GM23338 (cell line): ENCODE results near the gene OBSCN. TPM values are rescaled to one million over a fixed set of nuclear protein-coding genes. Genes with fewer than 3 reads are reported as not detected.
A peak's percentile ranks its signal among the peaks of the same experiment; 100 is the strongest.

ENCODE experiments used
- ATAC-seq: fragments of 200-7000 bp; cut with Tn5 transposase; 3 replicates; pipeline ENCODE4 v1.9.1; 2020
- DNase-seq: peaks from one replicate; pipeline ENCODE4 v3.0.0-alpha.2; 2015; ENCODE audit warnings: low spot score
- H2AFZ ChIP-seq: fragments of 200-600 bp; sonication (generic); 2 replicates; pipeline ENCODE4 v1.8.0; 2016; ENCODE audit warnings: antibody characterized with exemption, mild to moderate bottlenecking, moderate library complexity
- H3F3A ChIP-seq: fragments of 200-600 bp; sonication (generic); replicated peaks from 2 replicates; pipeline ENCODE4 v1.8.0; 2017; ENCODE audit warnings: antibody characterized with exemption, mixed run types, low read depth
- H3K27ac ChIP-seq: fragments of 200-600 bp; sonication (generic); 2 replicates; pipeline ENCODE4 v1.6.1; 2016; ENCODE audit warnings: low read depth
- H3K27me3 ChIP-seq: fragments of 200-600 bp; sonication (generic); 2 replicates; pipeline ENCODE4 v1.8.0; 2016; ENCODE audit warnings: mild to moderate bottlenecking, mixed run types, moderate library complexity; ENCODE audit not compliant: insufficient read depth
- H3K36me3 ChIP-seq: fragments of 200-600 bp; sonication (generic); 2 replicates; pipeline ENCODE4 v1.8.0; 2016; ENCODE audit warnings: mild to moderate bottlenecking; ENCODE audit not compliant: insufficient read depth
- H3K4me1 ChIP-seq: fragments of 200-600 bp; sonication (generic); 2 replicates; pipeline ENCODE4 v1.8.0; 2016; ENCODE audit warnings: mild to moderate bottlenecking, moderate library complexity; ENCODE audit not compliant: insufficient read depth
- H3K4me2 ChIP-seq: fragments of 200-600 bp; sonication (generic); 2 replicates; pipeline ENCODE4 v1.7.1; 2017; ENCODE audit warnings: mixed run types
- H3K4me3 ChIP-seq: fragments of 200-600 bp; sonication (generic); 2 replicates; pipeline ENCODE4 v1.6.1; 2016; ENCODE audit warnings: mixed run types
- H3K79me2 ChIP-seq: fragments of 200-600 bp; sonication (generic); replicated peaks from 2 replicates; pipeline ENCODE4 v1.8.0; 2017; ENCODE audit warnings: mild to moderate bottlenecking; ENCODE audit not compliant: insufficient read depth
- H3K9me2 ChIP-seq: fragments of 200-600 bp; sonication (generic); 2 replicates; pipeline ENCODE4 v1.8.0; 2017; ENCODE audit not compliant: insufficient read depth
- H4K20me1 ChIP-seq: fragments of 200-600 bp; sonication (generic); replicated peaks from 2 replicates; pipeline ENCODE4 v1.8.0; 2017; ENCODE audit warnings: mild to moderate bottlenecking; ENCODE audit not compliant: insufficient read depth
- H3K27ac Mint-ChIP-seq: 2 replicates; pipeline ENCODE4 v1.8.0; 2020; ENCODE audit warnings: inconsistent platforms, mild to moderate bottlenecking, moderate library complexity, mixed read lengths
- H3K27me3 Mint-ChIP-seq: 3 replicates; pipeline ENCODE4 v1.8.0; 2022; ENCODE audit warnings: low read depth, mild to moderate bottlenecking, moderate library complexity, mixed read lengths, inconsistent platforms; ENCODE audit not compliant: insufficient read depth, poor library complexity
- H3K36me3 Mint-ChIP-seq: 3 replicates; pipeline ENCODE4 v1.8.0; 2021; ENCODE audit warnings: low read depth, mild to moderate bottlenecking, inconsistent platforms, moderate library complexity, mixed read lengths
- H3K4me1 Mint-ChIP-seq: 3 replicates; pipeline ENCODE4 v1.8.0; 2020; ENCODE audit warnings: mild to moderate bottlenecking, inconsistent platforms, mixed read lengths
- H3K4me3 Mint-ChIP-seq: 3 replicates; pipeline ENCODE4 v1.8.0; 2021; ENCODE audit warnings: moderate library complexity, mild to moderate bottlenecking, inconsistent platforms, mixed read lengths
- H3K9me3 Mint-ChIP-seq: 3 replicates; pipeline ENCODE4 v1.8.0; 2020; ENCODE audit warnings: moderate library complexity, mild to moderate bottlenecking, inconsistent platforms, mixed read lengths
- CREB1 ChIP-seq: fragments of 250-450 bp; sonication (Bioruptor Pico); IDR thresholded peaks from 2 replicates; pipeline ENCODE4 v1.5.0; 2020; ENCODE audit warnings: low read depth, mild to moderate bottlenecking, moderate library complexity
- EZH2 ChIP-seq: fragments of 200-600 bp; sonication (generic); IDR thresholded peaks from one replicate; pipeline ENCODE4 v1.8.0; 2017; ENCODE audit warnings: antibody characterized with exemption, mild to moderate bottlenecking, low read depth; ENCODE audit not compliant: unreplicated experiment
- EZH2phosphoT487 ChIP-seq: fragments of 200-600 bp; sonication (generic); IDR thresholded peaks from one replicate; pipeline ENCODE4 v1.8.1; 2018; ENCODE audit warnings: antibody characterized with exemption; ENCODE audit not compliant: unreplicated experiment
- JUNB ChIP-seq: IDR thresholded peaks from one replicate; pipeline ENCODE4 v1.6.1; 2016; ENCODE audit warnings: antibody characterized with exemption; ENCODE audit not compliant: unreplicated experiment
- NANOG ChIP-seq: IDR thresholded peaks from 2 replicates; pipeline ENCODE4 v1.6.1; 2016; ENCODE audit warnings: antibody characterized with exemption, borderline replicate concordance
- POLR2AphosphoS5 ChIP-seq: IDR thresholded peaks from 2 replicates; pipeline ENCODE4 v1.6.1; 2016; ENCODE audit warnings: antibody characterized with exemption, low read depth
- STAT1 ChIP-seq: IDR thresholded peaks from one replicate; pipeline ENCODE4 v1.6.1; 2016; ENCODE audit warnings: antibody characterized with exemption; ENCODE audit not compliant: unreplicated experiment
- ZNF114 ChIP-seq: fragments of 250-450 bp; sonication (Bioruptor Pico); IDR thresholded peaks from 2 replicates; pipeline ENCODE4 v1.5.0; 2020; ENCODE audit warnings: mild to moderate bottlenecking, moderate library complexity
- ZNF331 ChIP-seq: fragments of 250-450 bp; sonication (Bioruptor Pico); IDR thresholded peaks from 2 replicates; pipeline ENCODE4 v1.5.0; 2020; ENCODE audit warnings: low read depth, mild to moderate bottlenecking, moderate library complexity
- polyA plus RNA-seq: library from polyadenylated mRNA; unstranded; fragments of >200 nt; fragmentation: Nextera tagmentation; extraction: Ambion mirVana; gene quantifications from 2 replicates; pipeline ENCODE4 v1.2.1, GENCODE V29; 2016
- total RNA-seq: library from RNA; depleted of rRNA; stranded (reverse); fragments of >200 nt; shearing (Covaris generic); gene quantifications from 2 replicates; pipeline ENCODE4 v1.2.3, GENCODE V29; 2014
- TF ChIP-seq, protein P1 (sequence below): IDR thresholded peaks from 2 replicates; pipeline ENCODE4 v1.6.1; 2016; ENCODE audit warnings: antibody characterized with exemption
- TF ChIP-seq, protein P2 (sequence below), 2 experiments: fragments of 200-600 bp in 1 of 2; sonication (generic) in 1 of 2; conservative IDR thresholded peaks; 2 replicates each; pipeline versions ENCODE4 v1.5.1 to v1.6.1; 2016 to 2017; ENCODE audit warnings: antibody characterized with exemption in 2 of 2, low read depth in 2 of 2, mild to moderate bottlenecking in 2 of 2, moderate library complexity in 1 of 2
- TF ChIP-seq, protein P3 (sequence below): IDR thresholded peaks from one replicate; pipeline ENCODE4 v1.6.1; 2018; ENCODE audit warnings: antibody characterized with exemption; ENCODE audit not compliant: unreplicated experiment
- TF ChIP-seq, protein P4 (sequence below): fragments of 250-450 bp; sonication (Bioruptor Pico); IDR thresholded peaks from 2 replicates; pipeline ENCODE4 v1.5.0; 2020; ENCODE audit warnings: mild to moderate bottlenecking, moderate library complexity

The OBSCN gene
- total and polyA plus RNA-seq, 2 experiments from 2014 or later: 8.4 to 38.5 TPM

DNA sequence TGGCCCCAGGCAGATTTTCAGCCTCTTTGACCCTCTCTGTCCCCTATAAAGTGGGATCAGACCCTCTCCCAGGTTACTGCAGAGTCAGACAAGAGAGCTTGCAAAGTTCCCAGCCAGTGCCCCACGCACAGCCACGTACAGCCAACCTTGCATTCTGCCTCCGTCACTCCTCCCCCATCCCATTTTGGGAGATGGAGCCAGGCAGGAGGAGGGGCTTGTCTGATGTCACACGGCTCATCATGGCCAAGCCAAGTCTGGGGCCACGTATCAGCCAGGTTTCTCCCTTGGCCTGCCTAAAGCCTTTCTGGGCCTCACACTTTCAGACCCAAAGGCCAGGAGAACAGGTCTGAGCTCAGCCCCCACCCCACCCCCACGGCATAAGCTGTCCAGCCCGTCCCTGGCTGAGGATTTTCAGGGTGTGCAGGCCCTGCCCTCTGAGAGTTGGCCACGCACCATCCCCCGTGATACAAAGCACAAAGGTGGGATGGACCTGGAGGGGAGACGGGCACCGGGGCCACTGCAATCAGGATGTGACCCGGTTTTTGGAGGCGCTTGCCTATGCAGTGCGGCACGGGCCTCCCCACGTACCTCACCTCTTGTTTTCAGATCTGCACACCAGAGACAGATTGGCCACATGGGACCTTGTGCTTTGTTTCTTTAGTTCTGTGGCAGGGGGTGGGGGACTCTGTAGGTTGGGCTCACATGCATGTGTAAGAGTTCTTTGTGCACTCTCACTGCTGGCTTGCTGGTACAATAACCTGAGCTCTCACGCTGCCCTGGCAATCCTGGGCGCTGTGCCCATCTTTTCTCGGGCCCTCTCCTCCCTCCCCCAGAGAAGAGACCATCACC is 151.1 kb downstream of the OBSCN start:
- H3K36me3 Mint-ChIP-seq: no peaks in the 10 kb centered on the region
- peaks cover 4% of the 10 kb centered on the region for H3K27me3 Mint-ChIP-seq
- Histone ChIP-seq H3K4me2 (no peak overlapping the region), H3K4me3 (no peak overlapping the region), H3F3A (no peaks in the 10 kb centered on the region), H3K4me1 (no peaks in the 10 kb centered on the region), H3K27me3 (no peaks in the 10 kb centered on the region), H2AFZ (no peak overlapping the region), H3K36me3 (no peaks in the 10 kb centered on the region), H3K79me2 (no peaks in the 10 kb centered on the region), H4K20me1 (no peaks in the 10 kb centered on the region), H3K9me2 (no peaks in the 10 kb centered on the region), H3K27ac (no peak overlapping the region)
- DNase-seq (peak; percentile 28), ATAC-seq (peak; percentile 39)
- no peak for TF ChIP-seq CREB1
- TF ChIP-seq, protein P1, sequence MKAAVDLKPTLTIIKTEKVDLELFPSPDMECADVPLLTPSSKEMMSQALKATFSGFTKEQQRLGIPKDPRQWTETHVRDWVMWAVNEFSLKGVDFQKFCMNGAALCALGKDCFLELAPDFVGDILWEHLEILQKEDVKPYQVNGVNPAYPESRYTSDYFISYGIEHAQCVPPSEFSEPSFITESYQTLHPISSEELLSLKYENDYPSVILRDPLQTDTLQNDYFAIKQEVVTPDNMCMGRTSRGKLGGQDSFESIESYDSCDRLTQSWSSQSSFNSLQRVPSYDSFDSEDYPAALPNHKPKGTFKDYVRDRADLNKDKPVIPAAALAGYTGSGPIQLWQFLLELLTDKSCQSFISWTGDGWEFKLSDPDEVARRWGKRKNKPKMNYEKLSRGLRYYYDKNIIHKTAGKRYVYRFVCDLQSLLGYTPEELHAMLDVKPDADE: no peak
- no peak for TF ChIP-seq POLR2AphosphoS5
- TF ChIP-seq JUNB: no peak
- TF ChIP-seq, protein P2, sequence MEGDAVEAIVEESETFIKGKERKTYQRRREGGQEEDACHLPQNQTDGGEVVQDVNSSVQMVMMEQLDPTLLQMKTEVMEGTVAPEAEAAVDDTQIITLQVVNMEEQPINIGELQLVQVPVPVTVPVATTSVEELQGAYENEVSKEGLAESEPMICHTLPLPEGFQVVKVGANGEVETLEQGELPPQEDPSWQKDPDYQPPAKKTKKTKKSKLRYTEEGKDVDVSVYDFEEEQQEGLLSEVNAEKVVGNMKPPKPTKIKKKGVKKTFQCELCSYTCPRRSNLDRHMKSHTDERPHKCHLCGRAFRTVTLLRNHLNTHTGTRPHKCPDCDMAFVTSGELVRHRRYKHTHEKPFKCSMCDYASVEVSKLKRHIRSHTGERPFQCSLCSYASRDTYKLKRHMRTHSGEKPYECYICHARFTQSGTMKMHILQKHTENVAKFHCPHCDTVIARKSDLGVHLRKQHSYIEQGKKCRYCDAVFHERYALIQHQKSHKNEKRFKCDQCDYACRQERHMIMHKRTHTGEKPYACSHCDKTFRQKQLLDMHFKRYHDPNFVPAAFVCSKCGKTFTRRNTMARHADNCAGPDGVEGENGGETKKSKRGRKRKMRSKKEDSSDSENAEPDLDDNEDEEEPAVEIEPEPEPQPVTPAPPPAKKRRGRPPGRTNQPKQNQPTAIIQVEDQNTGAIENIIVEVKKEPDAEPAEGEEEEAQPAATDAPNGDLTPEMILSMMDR (conservative IDR thresholded peaks at IDR 0.05; ENCODE audit: low read depth in 2 of 2): no peak
- TF ChIP-seq ZNF331 (CRISPR knock-in tag): no peak
- TF ChIP-seq, protein P3, sequence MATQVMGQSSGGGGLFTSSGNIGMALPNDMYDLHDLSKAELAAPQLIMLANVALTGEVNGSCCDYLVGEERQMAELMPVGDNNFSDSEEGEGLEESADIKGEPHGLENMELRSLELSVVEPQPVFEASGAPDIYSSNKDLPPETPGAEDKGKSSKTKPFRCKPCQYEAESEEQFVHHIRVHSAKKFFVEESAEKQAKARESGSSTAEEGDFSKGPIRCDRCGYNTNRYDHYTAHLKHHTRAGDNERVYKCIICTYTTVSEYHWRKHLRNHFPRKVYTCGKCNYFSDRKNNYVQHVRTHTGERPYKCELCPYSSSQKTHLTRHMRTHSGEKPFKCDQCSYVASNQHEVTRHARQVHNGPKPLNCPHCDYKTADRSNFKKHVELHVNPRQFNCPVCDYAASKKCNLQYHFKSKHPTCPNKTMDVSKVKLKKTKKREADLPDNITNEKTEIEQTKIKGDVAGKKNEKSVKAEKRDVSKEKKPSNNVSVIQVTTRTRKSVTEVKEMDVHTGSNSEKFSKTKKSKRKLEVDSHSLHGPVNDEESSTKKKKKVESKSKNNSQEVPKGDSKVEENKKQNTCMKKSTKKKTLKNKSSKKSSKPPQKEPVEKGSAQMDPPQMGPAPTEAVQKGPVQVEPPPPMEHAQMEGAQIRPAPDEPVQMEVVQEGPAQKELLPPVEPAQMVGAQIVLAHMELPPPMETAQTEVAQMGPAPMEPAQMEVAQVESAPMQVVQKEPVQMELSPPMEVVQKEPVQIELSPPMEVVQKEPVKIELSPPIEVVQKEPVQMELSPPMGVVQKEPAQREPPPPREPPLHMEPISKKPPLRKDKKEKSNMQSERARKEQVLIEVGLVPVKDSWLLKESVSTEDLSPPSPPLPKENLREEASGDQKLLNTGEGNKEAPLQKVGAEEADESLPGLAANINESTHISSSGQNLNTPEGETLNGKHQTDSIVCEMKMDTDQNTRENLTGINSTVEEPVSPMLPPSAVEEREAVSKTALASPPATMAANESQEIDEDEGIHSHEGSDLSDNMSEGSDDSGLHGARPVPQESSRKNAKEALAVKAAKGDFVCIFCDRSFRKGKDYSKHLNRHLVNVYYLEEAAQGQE: no peak
- no peak for TF ChIP-seq ZNF114 (CRISPR knock-in tag)
- no peak for TF ChIP-seq EZH2
- TF ChIP-seq STAT1: no peak
- TF ChIP-seq, protein P4, sequence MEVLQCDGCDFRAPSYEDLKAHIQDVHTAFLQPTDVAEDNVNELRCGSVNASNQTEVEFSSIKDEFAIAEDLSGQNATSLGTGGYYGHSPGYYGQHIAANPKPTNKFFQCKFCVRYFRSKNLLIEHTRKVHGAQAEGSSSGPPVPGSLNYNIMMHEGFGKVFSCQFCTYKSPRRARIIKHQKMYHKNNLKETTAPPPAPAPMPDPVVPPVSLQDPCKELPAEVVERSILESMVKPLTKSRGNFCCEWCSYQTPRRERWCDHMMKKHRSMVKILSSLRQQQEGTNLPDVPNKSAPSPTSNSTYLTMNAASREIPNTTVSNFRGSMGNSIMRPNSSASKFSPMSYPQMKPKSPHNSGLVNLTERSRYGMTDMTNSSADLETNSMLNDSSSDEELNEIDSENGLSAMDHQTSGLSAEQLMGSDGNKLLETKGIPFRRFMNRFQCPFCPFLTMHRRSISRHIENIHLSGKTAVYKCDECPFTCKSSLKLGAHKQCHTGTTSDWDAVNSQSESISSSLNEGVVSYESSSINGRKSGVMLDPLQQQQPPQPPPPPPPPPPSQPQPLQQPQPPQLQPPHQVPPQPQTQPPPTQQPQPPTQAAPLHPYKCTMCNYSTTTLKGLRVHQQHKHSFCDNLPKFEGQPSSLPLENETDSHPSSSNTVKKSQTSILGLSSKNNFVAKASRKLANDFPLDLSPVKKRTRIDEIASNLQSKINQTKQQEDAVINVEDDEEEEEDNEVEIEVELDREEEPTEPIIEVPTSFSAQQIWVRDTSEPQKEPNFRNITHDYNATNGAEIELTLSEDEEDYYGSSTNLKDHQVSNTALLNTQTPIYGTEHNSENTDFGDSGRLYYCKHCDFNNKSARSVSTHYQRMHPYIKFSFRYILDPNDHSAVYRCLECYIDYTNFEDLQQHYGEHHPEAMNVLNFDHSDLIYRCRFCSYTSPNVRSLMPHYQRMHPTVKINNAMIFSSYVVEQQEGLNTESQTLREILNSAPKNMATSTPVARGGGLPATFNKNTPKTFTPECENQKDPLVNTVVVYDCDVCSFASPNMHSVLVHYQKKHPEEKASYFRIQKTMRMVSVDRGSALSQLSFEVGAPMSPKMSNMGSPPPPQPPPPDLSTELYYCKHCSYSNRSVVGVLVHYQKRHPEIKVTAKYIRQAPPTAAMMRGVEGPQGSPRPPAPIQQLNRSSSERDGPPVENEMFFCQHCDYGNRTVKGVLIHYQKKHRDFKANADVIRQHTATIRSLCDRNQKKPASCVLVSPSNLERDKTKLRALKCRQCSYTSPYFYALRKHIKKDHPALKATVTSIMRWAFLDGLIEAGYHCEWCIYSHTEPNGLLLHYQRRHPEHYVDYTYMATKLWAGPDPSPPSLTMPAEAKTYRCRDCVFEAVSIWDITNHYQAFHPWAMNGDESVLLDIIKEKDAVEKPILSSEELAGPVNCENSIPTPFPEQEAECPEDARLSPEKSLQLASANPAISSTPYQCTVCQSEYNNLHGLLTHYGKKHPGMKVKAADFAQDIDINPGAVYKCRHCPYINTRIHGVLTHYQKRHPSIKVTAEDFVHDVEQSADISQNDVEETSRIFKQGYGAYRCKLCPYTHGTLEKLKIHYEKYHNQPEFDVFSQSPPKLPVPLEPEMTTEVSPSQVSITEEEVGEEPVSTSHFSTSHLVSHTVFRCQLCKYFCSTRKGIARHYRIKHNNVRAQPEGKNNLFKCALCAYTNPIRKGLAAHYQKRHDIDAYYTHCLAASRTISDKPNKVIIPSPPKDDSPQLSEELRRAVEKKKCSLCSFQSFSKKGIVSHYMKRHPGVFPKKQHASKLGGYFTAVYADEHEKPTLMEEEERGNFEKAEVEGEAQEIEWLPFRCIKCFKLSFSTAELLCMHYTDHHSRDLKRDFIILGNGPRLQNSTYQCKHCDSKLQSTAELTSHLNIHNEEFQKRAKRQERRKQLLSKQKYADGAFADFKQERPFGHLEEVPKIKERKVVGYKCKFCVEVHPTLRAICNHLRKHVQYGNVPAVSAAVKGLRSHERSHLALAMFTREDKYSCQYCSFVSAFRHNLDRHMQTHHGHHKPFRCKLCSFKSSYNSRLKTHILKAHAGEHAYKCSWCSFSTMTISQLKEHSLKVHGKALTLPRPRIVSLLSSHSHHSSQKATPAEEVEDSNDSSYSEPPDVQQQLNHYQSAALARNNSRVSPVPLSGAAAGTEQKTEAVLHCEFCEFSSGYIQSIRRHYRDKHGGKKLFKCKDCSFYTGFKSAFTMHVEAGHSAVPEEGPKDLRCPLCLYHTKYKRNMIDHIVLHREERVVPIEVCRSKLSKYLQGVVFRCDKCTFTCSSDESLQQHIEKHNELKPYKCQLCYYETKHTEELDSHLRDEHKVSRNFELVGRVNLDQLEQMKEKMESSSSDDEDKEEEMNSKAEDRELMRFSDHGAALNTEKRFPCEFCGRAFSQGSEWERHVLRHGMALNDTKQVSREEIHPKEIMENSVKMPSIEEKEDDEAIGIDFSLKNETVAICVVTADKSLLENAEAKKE (CRISPR knock-in tag): no peak
- no peak for TF ChIP-seq NANOG
- TF ChIP-seq EZH2phosphoT487: no peak
- no peaks in the 10 kb centered on the region; the same call in 2 of the 3 replicates for H3K4me1 Mint-ChIP-seq
- no peaks in the 10 kb centered on the region for H3K9me3 Mint-ChIP-seq
- no peak overlapping the region for H3K4me3 Mint-ChIP-seq
- no peak overlapping the region for H3K27ac Mint-ChIP-seq
